H1 (cell line): ENCODE results near the gene KLF6. TPM values are rescaled to one million over a fixed set of nuclear protein-coding genes. Genes with fewer than 3 reads are reported as not detected.

Experiments used
- CTCF ChIA-PET: fragments of 300-600 bp; sonication (Branson Sonifier 250); formaldehyde crosslinking; loops from one replicate; lab custom pipeline; 2021; ENCODE audit not compliant: partially characterized antibody; lab: Charles Lee
- POLR2A ChIA-PET: fragments of 300-600 bp; sonication (Branson Sonifier 250); formaldehyde crosslinking; loops from one replicate; lab custom pipeline; 2021; ENCODE audit warnings: inconsistent platforms; ENCODE audit not compliant: partially characterized antibody; lab: Charles Lee
- DNase-seq, 2 experiments: peaks; one replicate each; pipeline versions ENCODE4 v3.0.0 to v3.0.0-alpha.2; 2010 to 2022; ENCODE audit warnings: low spot score in 2 of 2, low read depth in 1 of 2, mixed read lengths in 1 of 2
- FAIRE-seq: peaks from 2 replicates; lab custom pipeline; 2011; peaks lifted over from hg19 to GRCh38; lab: Jason Lieb, UNC
- H2AFZ ChIP-seq: 2 replicates; pipeline ENCODE4 v1.8.1; 2012; ENCODE audit warnings: low read length, inconsistent platforms
- H2AK5ac ChIP-seq: 2 replicates; pipeline ENCODE4 v1.6.1; 2013; ENCODE audit warnings: low read depth, low read length
- H2BK120ac ChIP-seq: replicated peaks from 2 replicates; pipeline ENCODE3; 2013; ENCODE audit warnings: low read depth, low read length, inconsistent platforms
- H2BK12ac ChIP-seq: 2 replicates; pipeline ENCODE4 v1.6.1; 2013; ENCODE audit warnings: low read depth, low read length
- H2BK15ac ChIP-seq: 2 replicates; pipeline ENCODE4 v1.6.1; 2013; ENCODE audit warnings: low read length
- H2BK20ac ChIP-seq: 2 replicates; pipeline ENCODE4 v1.6.1; 2013; ENCODE audit warnings: low read length
- H2BK5ac ChIP-seq: 2 replicates; pipeline ENCODE4 v1.6.1; 2013; ENCODE audit warnings: low read depth, low read length
- H3K14ac ChIP-seq: 2 replicates; pipeline ENCODE4 v1.6.1; 2013; ENCODE audit warnings: inconsistent platforms; ENCODE audit not compliant: insufficient read length
- H3K18ac ChIP-seq: 2 replicates; pipeline ENCODE4 v1.6.1; 2013; ENCODE audit warnings: low read length; ENCODE audit errors: extremely low read depth
- H3K23ac ChIP-seq: 2 replicates; pipeline ENCODE4 v1.6.1; 2013; ENCODE audit warnings: inconsistent platforms; ENCODE audit not compliant: insufficient read length
- H3K23me2 ChIP-seq: 2 replicates; pipeline ENCODE4 v1.6.1; 2013; ENCODE audit warnings: low read depth, low read length
- H3K27ac ChIP-seq: 2 replicates; pipeline ENCODE4 v1.6.1; 2011; ENCODE audit warnings: low read depth, low read length, inconsistent platforms
- H3K27me3 ChIP-seq, 4 experiments: replicated peaks in 1 of 4; 1 replicate in 1 of 4; 2 replicates in 3 of 4; pipeline versions ENCODE4 v1.6.1 to v1.8.1; 2011 to 2013; ENCODE audit warnings: low read length in 3 of 4, mild to moderate bottlenecking in 3 of 4, inconsistent platforms in 2 of 4, mixed read lengths in 2 of 4, moderate library complexity in 1 of 4; ENCODE audit not compliant: control insufficient read depth in 3 of 4, insufficient read depth in 3 of 4; ENCODE audit errors: extremely low read depth in 1 of 4
- H3K36me3 ChIP-seq, 4 experiments: 2 replicates each; pipeline versions ENCODE4 v1.6.1 to v1.8.1; 2011 to 2013; ENCODE audit warnings: mild to moderate bottlenecking in 4 of 4, low read length in 3 of 4, moderate library complexity in 2 of 4, control low read depth in 1 of 4, inconsistent platforms in 1 of 4; ENCODE audit not compliant: insufficient read depth in 4 of 4, control insufficient read depth in 2 of 4
- H3K4ac ChIP-seq: replicated peaks from 2 replicates; pipeline ENCODE3; 2013; ENCODE audit warnings: low read length, low read depth, mixed read lengths, inconsistent platforms; ENCODE audit not compliant: insufficient read length
- H3K4me1 ChIP-seq, 4 experiments: replicated peaks in 1 of 4; 1 replicate in 1 of 4; 2 replicates in 3 of 4; pipeline versions ENCODE4 v1.6.1 to v1.8.1; 2011 to 2013; ENCODE audit warnings: low read length in 3 of 4, inconsistent platforms in 2 of 4, mixed read lengths in 1 of 4; ENCODE audit not compliant: insufficient read depth in 4 of 4, control insufficient read depth in 3 of 4
- H3K4me2 ChIP-seq, 2 experiments: 2 replicates each; pipeline versions ENCODE4 v1.6.1 to v1.8.1; 2011 to 2013; ENCODE audit warnings: low read depth in 2 of 2, low read length in 2 of 2, control low read depth in 1 of 2, inconsistent platforms in 1 of 2, mild to moderate bottlenecking in 1 of 2; ENCODE audit not compliant: insufficient read depth in 1 of 2
- H3K4me3 ChIP-seq, 4 experiments: fragments of 200-600, 300-600 bp in 1 of 4; sonication (generic), shearing (Covaris generic), sonication (Bioruptor Twin) in 1 of 4; 2 replicates each; pipeline versions ENCODE4 v1.5.1 to v1.8.1; 2011 to 2016; ENCODE audit warnings: low read length in 4 of 4, low read depth in 3 of 4, control low read depth in 2 of 4, inconsistent platforms in 2 of 4, mild to moderate bottlenecking in 2 of 4, mixed read lengths in 1 of 4, moderate library complexity in 1 of 4; ENCODE audit not compliant: insufficient read depth in 2 of 4; ENCODE audit errors: extremely low read depth in 1 of 4
- H3K56ac ChIP-seq: replicated peaks from 2 replicates; pipeline ENCODE3; 2013; ENCODE audit warnings: low read depth, mild to moderate bottlenecking, mixed read lengths, low read length, inconsistent platforms; ENCODE audit not compliant: insufficient read length
- H3K79me1 ChIP-seq: 2 replicates; pipeline ENCODE4 v1.6.1; 2013; ENCODE audit warnings: low read depth, low read length, control low read depth
- H3K79me2 ChIP-seq, 2 experiments: 2 replicates each; pipeline versions ENCODE4 v1.6.1 to v1.8.1; 2012 to 2013; ENCODE audit warnings: low read length in 2 of 2, mild to moderate bottlenecking in 2 of 2, inconsistent platforms in 1 of 2; ENCODE audit not compliant: insufficient read depth in 2 of 2, control insufficient read depth in 1 of 2
- H3K9ac ChIP-seq, 4 experiments: replicated peaks in 1 of 4; 1 replicate in 1 of 4; 2 replicates in 3 of 4; pipeline versions ENCODE4 v1.6.1 to v1.8.1; 2011 to 2013; ENCODE audit warnings: low read depth in 3 of 4, low read length in 3 of 4, control low read depth in 2 of 4, mild to moderate bottlenecking in 2 of 4, moderate library complexity in 2 of 4, inconsistent platforms in 1 of 4; ENCODE audit errors: extremely low read depth in 1 of 4
- H3K9me3 ChIP-seq, 2 experiments: 2 replicates each; pipeline versions ENCODE4 v1.6.1 to v1.8.1; 2012 to 2013; ENCODE audit warnings: mild to moderate bottlenecking in 2 of 2, moderate library complexity in 2 of 2, control low read depth in 1 of 2, inconsistent platforms in 1 of 2, low read depth in 1 of 2, low read length in 1 of 2, mixed read lengths in 1 of 2; ENCODE audit not compliant: insufficient read depth in 2 of 2
- H4K20me1 ChIP-seq, 2 experiments: replicated peaks in 1 of 2; 2 replicates each; pipeline versions ENCODE3 to v1.8.1; 2011 to 2013; ENCODE audit warnings: inconsistent platforms in 2 of 2, low read length in 2 of 2, mild to moderate bottlenecking in 1 of 2; ENCODE audit not compliant: insufficient read depth in 2 of 2, control insufficient read depth in 1 of 2
- H4K5ac ChIP-seq: 2 replicates; pipeline ENCODE4 v1.6.1; 2013; ENCODE audit warnings: low read length, low read depth, mixed read lengths, inconsistent platforms; ENCODE audit not compliant: insufficient read length
- H4K8ac ChIP-seq: 2 replicates; pipeline ENCODE4 v1.8.0; 2013; ENCODE audit warnings: mild to moderate bottlenecking, moderate library complexity, low read length, inconsistent platforms; ENCODE audit not compliant: insufficient read depth; ENCODE audit errors: extremely low read depth
- H4K91ac ChIP-seq: replicated peaks from 2 replicates; pipeline ENCODE3; 2013; ENCODE audit warnings: low read length, mixed read lengths, inconsistent platforms; ENCODE audit not compliant: insufficient read length
- CHD1 ChIP-seq: IDR thresholded peaks from 2 replicates; pipeline ENCODE4 v1.6.1; 2012; ENCODE audit warnings: low read depth, low read length, improper control_type of control experiment
- EGR1 ChIP-seq: IDR thresholded peaks from 2 replicates; pipeline ENCODE4 v1.6.1; 2011; ENCODE audit warnings: low read depth, low read length, borderline replicate concordance
- EP300 ChIP-seq, 2 experiments: IDR thresholded peaks; 1 replicate in 1 of 2; 2 replicates in 1 of 2; pipeline ENCODE4 v1.6.1; 2011 to 2012; ENCODE audit warnings: low read depth in 2 of 2, low read length in 2 of 2, mild to moderate bottlenecking in 2 of 2, borderline replicate concordance in 1 of 2, inconsistent platforms in 1 of 2, moderate library complexity in 1 of 2
- EZH2 ChIP-seq: fragments of 200-600 bp; sonication (generic); IDR thresholded peaks from 2 replicates; pipeline ENCODE4 v1.7.1; 2012; ENCODE audit warnings: low read depth, mild to moderate bottlenecking, moderate library complexity, low read length, inconsistent platforms; ENCODE audit not compliant: severe bottlenecking
- HDAC2 ChIP-seq, 2 experiments: fragments of 300-600 bp in 1 of 2; sonication (generic) in 1 of 2; IDR thresholded peaks; 2 replicates each; pipeline ENCODE4 v1.6.1; 2011 to 2012; ENCODE audit warnings: low read depth in 2 of 2, low read length in 2 of 2, mild to moderate bottlenecking in 2 of 2, moderate library complexity in 2 of 2, borderline replicate concordance in 1 of 2, inconsistent platforms in 1 of 2
- SP2 ChIP-seq: IDR thresholded peaks from 2 replicates; pipeline ENCODE4 v1.6.1; 2012; ENCODE audit warnings: mild to moderate bottlenecking, low read length, inconsistent platforms
- SRF ChIP-seq: IDR thresholded peaks from 2 replicates; pipeline ENCODE4 v1.6.1; 2011; ENCODE audit warnings: mild to moderate bottlenecking, low read depth, low read length, moderate library complexity
- WGBS, 2 experiments: shearing (Covaris generic) in 1 of 2; methylation state at CpG; one replicate each; pipeline versions ENCODE4 v1.1.6 to v1.1.7; 2013 to 2015; ENCODE audit warnings: low lambda C conversion rate in 2 of 2, mixed read lengths in 2 of 2, inconsistent platforms in 1 of 2, low coverage in 1 of 2, missing lambda C conversion rate in 1 of 2; ENCODE audit not compliant: insufficient replicate concordance in 2 of 2, insufficient coverage in 1 of 2, insufficient read length in 1 of 2; ENCODE audit errors: extremely low coverage in 1 of 2, missing lambda C conversion rate in 1 of 2; 5-methylcytosine and 5-hydroxymethylcytosine counted together
- polyA plus RNA-seq, 7 experiments: library from polyadenylated mRNA; depleted of rRNA in 3 of 7; stranded (reverse) in 5 of 7; unstranded in 2 of 7; fragments of >200 nt in 5 of 7; fragments of 200-250 nt in 2 of 7; gene quantifications; 1 replicate in 5 of 7; 2 replicates in 1 of 7; 4 replicates in 1 of 7; pipeline versions ENCODE4 v1.2.1 to v1.2.3, GENCODE V29; 2011 to 2013; ENCODE audit warnings: missing spikeins in 2 of 7, mixed read lengths in 2 of 7
- total RNA-seq: library from RNA; stranded (reverse); fragmentation: NEBNext Ultra II Directional; extraction: Animal tissue kit (Norgen Biotek cat#: 25700); gene quantifications from 2 replicates; pipeline ENCODE4 v1.2.1, GENCODE V29; 2021
- TF ChIP-seq, protein P1 (sequence below): IDR thresholded peaks from 2 replicates; pipeline ENCODE4 v1.6.1; 2011; ENCODE audit warnings: low read depth, mild to moderate bottlenecking, low read length; ENCODE audit not compliant: insufficient read depth
- TF ChIP-seq, protein P2 (sequence below): IDR thresholded peaks from 2 replicates; pipeline ENCODE4 v1.6.1; 2012; ENCODE audit warnings: low read length, inconsistent platforms

Gene KLF6
- total and polyA plus RNA-seq, 2 of the 8 experiments (the other 6 are each of a cell fraction or from before 2014, with no cell fraction given): 5.7 to 19.5 TPM

GRCh38 chr10:3791974-3792633 lies 7.1 kb upstream of the KLF6 start:
- no peaks in the 10 kb centered on the region for H3K27me3 ChIP-seq
- H2BK5ac ChIP-seq: no peak overlapping the region
- no peak overlapping the region for H3K18ac ChIP-seq
- H2AFZ ChIP-seq: no peak overlapping the region
- H2BK20ac ChIP-seq: no peak overlapping the region
- H4K91ac ChIP-seq: no peak overlapping the region
- FAIRE-seq (no peak), DNase-seq (no peak)
- H3K23me2 ChIP-seq: no peaks in the 10 kb centered on the region
- peaks cover 0 to 4% (median 3%) of the 10 kb centered on the region in 4 experiments; a peak in 3 of 7 replicates for H3K4me1 ChIP-seq
- H3K36me3 ChIP-seq: no peaks in the 10 kb centered on the region; a peak in 1 of 8 replicates
- no peak overlapping the region for H2BK12ac ChIP-seq
- TF ChIP-seq SP2 (no peak), CHD1 (no peak), EP300 (IDR thresholded peaks at IDR 0.05; ENCODE audit: borderline replicate concordance in 1 of 2, low read depth in 2 of 2, low read length in 2 of 2) (no peak), EGR1 (no peak), SRF (no peak), EZH2 (no peak), HDAC2 (IDR thresholded peaks at IDR 0.05; ENCODE audit: borderline replicate concordance in 1 of 2, low read depth in 2 of 2, low read length in 2 of 2) (no peak)
- TF ChIP-seq, protein P1, sequence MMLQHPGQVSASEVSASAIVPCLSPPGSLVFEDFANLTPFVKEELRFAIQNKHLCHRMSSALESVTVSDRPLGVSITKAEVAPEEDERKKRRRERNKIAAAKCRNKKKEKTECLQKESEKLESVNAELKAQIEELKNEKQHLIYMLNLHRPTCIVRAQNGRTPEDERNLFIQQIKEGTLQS: no peak
- TF ChIP-seq, protein P2, sequence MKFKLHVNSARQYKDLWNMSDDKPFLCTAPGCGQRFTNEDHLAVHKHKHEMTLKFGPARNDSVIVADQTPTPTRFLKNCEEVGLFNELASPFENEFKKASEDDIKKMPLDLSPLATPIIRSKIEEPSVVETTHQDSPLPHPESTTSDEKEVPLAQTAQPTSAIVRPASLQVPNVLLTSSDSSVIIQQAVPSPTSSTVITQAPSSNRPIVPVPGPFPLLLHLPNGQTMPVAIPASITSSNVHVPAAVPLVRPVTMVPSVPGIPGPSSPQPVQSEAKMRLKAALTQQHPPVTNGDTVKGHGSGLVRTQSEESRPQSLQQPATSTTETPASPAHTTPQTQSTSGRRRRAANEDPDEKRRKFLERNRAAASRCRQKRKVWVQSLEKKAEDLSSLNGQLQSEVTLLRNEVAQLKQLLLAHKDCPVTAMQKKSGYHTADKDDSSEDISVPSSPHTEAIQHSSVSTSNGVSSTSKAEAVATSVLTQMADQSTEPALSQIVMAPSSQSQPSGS: no peak
- peaks cover 2 to 3% of the 10 kb centered on the region in 2 experiments; a peak in 2 of 4 replicates for H3K9me3 ChIP-seq
- ChIA-PET CTCF (no interaction called here), POLR2A (no interaction called here)
- WGBS, 2 experiments: 94% methylated on average over 3 of the region's 3 CpGs; no CpG with 5 or more reads in 1 of the 2 experiments
- H4K20me1 ChIP-seq: no peaks in the 10 kb centered on the region
- no peak overlapping the region for H3K4me2 ChIP-seq
- H2BK120ac ChIP-seq: no peak overlapping the region
- H2AK5ac ChIP-seq: no peak overlapping the region
- no peak overlapping the region for H3K27ac ChIP-seq
- H3K23ac ChIP-seq: no peak overlapping the region
- H4K8ac ChIP-seq: no peak overlapping the region
- no peak overlapping the region for H4K5ac ChIP-seq
- H3K4me3 ChIP-seq: no peak overlapping the region
- H3K9ac ChIP-seq: no peak overlapping the region
- no peaks in the 10 kb centered on the region for H3K79me1 ChIP-seq
- no peak overlapping the region for H2BK15ac ChIP-seq
- no peak overlapping the region for H3K14ac ChIP-seq
- H3K4ac ChIP-seq: no peak overlapping the region
- H3K56ac ChIP-seq: no peak overlapping the region
- no peaks in the 10 kb centered on the region for H3K79me2 ChIP-seq
